ENCODE measurements around the gene PDE10A.

GRCh38 chr6:165556116-165556843 is 106.8 kb downstream of the PDE10A start:
- TF ChIP-seq, protein P1, sequence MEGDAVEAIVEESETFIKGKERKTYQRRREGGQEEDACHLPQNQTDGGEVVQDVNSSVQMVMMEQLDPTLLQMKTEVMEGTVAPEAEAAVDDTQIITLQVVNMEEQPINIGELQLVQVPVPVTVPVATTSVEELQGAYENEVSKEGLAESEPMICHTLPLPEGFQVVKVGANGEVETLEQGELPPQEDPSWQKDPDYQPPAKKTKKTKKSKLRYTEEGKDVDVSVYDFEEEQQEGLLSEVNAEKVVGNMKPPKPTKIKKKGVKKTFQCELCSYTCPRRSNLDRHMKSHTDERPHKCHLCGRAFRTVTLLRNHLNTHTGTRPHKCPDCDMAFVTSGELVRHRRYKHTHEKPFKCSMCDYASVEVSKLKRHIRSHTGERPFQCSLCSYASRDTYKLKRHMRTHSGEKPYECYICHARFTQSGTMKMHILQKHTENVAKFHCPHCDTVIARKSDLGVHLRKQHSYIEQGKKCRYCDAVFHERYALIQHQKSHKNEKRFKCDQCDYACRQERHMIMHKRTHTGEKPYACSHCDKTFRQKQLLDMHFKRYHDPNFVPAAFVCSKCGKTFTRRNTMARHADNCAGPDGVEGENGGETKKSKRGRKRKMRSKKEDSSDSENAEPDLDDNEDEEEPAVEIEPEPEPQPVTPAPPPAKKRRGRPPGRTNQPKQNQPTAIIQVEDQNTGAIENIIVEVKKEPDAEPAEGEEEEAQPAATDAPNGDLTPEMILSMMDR (IDR thresholded peaks at IDR 0.05), result no peak
- TF ChIP-seq TEAD1 (CRISPR knock-in tag; IDR thresholded peaks at IDR 0.05), result no peak
- no peak for TF ChIP-seq JUN (CRISPR knock-in tag; IDR thresholded peaks at IDR 0.05)
- TF ChIP-seq IRF2 (CRISPR knock-in tag; IDR thresholded peaks at IDR 0.05; ENCODE audit: borderline replicate concordance, low read depth), result no peak
- no peak for TF ChIP-seq FOXK1 (CRISPR knock-in tag; IDR thresholded peaks at IDR 0.05)
- TF ChIP-seq, protein P2, sequence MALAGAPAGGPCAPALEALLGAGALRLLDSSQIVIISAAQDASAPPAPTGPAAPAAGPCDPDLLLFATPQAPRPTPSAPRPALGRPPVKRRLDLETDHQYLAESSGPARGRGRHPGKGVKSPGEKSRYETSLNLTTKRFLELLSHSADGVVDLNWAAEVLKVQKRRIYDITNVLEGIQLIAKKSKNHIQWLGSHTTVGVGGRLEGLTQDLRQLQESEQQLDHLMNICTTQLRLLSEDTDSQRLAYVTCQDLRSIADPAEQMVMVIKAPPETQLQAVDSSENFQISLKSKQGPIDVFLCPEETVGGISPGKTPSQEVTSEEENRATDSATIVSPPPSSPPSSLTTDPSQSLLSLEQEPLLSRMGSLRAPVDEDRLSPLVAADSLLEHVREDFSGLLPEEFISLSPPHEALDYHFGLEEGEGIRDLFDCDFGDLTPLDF (CRISPR knock-in tag; IDR thresholded peaks at IDR 0.05), result no peak
- TF ChIP-seq, protein P3, sequence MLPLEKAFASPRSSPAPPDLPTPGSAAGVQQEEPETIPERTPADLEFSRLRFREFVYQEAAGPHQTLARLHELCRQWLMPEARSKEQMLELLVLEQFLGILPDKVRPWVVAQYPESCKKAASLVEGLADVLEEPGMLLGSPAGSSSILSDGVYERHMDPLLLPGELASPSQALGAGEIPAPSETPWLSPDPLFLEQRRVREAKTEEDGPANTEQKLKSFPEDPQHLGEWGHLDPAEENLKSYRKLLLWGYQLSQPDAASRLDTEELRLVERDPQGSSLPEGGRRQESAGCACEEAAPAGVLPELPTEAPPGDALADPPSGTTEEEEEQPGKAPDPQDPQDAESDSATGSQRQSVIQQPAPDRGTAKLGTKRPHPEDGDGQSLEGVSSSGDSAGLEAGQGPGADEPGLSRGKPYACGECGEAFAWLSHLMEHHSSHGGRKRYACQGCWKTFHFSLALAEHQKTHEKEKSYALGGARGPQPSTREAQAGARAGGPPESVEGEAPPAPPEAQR (CRISPR knock-in tag; IDR thresholded peaks at IDR 0.05), result no peak
- TF ChIP-seq SP1 (CRISPR knock-in tag; conservative IDR thresholded peaks at IDR 0.05), result no peak
- no peak for TF ChIP-seq ZNF219 (CRISPR knock-in tag; IDR thresholded peaks at IDR 0.05; ENCODE audit: borderline replicate concordance)
- no peak for TF ChIP-seq ZNF138 (CRISPR knock-in tag; conservative IDR thresholded peaks at IDR 0.05)
- no peak for TF ChIP-seq SMAD3 (CRISPR knock-in tag; IDR thresholded peaks at IDR 0.05; ENCODE audit: borderline replicate concordance)
- TF ChIP-seq FOXJ3 (CRISPR knock-in tag; IDR thresholded peaks at IDR 0.05; ENCODE audit: borderline replicate concordance), result no peak
- no peak for TF ChIP-seq ZBTB21 (CRISPR knock-in tag; IDR thresholded peaks at IDR 0.05; ENCODE audit: borderline replicate concordance)

Data from WTC11 (cell line).